H1 (cell line): ENCODE measurements around the gene SERGEF. TPM values are rescaled to one million over a fixed set of nuclear protein-coding genes. Genes with fewer than 3 reads are reported as not detected.

Experiments
- EZH2 ChIP-seq: fragments of 200-600 bp; sonication (generic); IDR thresholded peaks from 2 replicates; pipeline ENCODE4 v1.7.1; 2012; ENCODE audit warnings: low read depth, mild to moderate bottlenecking, moderate library complexity, low read length, inconsistent platforms; ENCODE audit not compliant: severe bottlenecking
- polyA plus RNA-seq, 7 experiments: library from polyadenylated mRNA; depleted of rRNA in 3 of 7; stranded (reverse) in 5 of 7; unstranded in 2 of 7; fragments of >200 nt in 5 of 7; fragments of 200-250 nt in 2 of 7; gene quantifications; 1 replicate in 5 of 7; 2 replicates in 1 of 7; 4 replicates in 1 of 7; pipeline versions ENCODE4 v1.2.1 to v1.2.3, GENCODE V29; 2011 to 2013; ENCODE audit warnings: missing spikeins in 2 of 7, mixed read lengths in 2 of 7
- total RNA-seq: library from RNA; stranded (reverse); fragmentation: NEBNext Ultra II Directional; extraction: Animal tissue kit (Norgen Biotek cat#: 25700); gene quantifications from 2 replicates; pipeline ENCODE4 v1.2.1, GENCODE V29; 2021
- TF ChIP-seq, protein P1 (sequence below): fragments of 300-600 bp; sonication (generic); IDR thresholded peaks from 2 replicates; pipeline ENCODE4 v1.7.1; 2012; ENCODE audit warnings: low read length, moderate library complexity, mild to moderate bottlenecking, inconsistent platforms; ENCODE audit not compliant: insufficient replicate concordance

The SERGEF gene
- total and polyA plus RNA-seq, 2 of the 8 experiments (the other 6 are each of a cell fraction or from before 2014, with no cell fraction given): 16.6 to 28.8 TPM

GRCh38 chr11:17855531-17856290 lies 157.1 kb downstream of the SERGEF start (continued):
- TF ChIP-seq, protein P1, sequence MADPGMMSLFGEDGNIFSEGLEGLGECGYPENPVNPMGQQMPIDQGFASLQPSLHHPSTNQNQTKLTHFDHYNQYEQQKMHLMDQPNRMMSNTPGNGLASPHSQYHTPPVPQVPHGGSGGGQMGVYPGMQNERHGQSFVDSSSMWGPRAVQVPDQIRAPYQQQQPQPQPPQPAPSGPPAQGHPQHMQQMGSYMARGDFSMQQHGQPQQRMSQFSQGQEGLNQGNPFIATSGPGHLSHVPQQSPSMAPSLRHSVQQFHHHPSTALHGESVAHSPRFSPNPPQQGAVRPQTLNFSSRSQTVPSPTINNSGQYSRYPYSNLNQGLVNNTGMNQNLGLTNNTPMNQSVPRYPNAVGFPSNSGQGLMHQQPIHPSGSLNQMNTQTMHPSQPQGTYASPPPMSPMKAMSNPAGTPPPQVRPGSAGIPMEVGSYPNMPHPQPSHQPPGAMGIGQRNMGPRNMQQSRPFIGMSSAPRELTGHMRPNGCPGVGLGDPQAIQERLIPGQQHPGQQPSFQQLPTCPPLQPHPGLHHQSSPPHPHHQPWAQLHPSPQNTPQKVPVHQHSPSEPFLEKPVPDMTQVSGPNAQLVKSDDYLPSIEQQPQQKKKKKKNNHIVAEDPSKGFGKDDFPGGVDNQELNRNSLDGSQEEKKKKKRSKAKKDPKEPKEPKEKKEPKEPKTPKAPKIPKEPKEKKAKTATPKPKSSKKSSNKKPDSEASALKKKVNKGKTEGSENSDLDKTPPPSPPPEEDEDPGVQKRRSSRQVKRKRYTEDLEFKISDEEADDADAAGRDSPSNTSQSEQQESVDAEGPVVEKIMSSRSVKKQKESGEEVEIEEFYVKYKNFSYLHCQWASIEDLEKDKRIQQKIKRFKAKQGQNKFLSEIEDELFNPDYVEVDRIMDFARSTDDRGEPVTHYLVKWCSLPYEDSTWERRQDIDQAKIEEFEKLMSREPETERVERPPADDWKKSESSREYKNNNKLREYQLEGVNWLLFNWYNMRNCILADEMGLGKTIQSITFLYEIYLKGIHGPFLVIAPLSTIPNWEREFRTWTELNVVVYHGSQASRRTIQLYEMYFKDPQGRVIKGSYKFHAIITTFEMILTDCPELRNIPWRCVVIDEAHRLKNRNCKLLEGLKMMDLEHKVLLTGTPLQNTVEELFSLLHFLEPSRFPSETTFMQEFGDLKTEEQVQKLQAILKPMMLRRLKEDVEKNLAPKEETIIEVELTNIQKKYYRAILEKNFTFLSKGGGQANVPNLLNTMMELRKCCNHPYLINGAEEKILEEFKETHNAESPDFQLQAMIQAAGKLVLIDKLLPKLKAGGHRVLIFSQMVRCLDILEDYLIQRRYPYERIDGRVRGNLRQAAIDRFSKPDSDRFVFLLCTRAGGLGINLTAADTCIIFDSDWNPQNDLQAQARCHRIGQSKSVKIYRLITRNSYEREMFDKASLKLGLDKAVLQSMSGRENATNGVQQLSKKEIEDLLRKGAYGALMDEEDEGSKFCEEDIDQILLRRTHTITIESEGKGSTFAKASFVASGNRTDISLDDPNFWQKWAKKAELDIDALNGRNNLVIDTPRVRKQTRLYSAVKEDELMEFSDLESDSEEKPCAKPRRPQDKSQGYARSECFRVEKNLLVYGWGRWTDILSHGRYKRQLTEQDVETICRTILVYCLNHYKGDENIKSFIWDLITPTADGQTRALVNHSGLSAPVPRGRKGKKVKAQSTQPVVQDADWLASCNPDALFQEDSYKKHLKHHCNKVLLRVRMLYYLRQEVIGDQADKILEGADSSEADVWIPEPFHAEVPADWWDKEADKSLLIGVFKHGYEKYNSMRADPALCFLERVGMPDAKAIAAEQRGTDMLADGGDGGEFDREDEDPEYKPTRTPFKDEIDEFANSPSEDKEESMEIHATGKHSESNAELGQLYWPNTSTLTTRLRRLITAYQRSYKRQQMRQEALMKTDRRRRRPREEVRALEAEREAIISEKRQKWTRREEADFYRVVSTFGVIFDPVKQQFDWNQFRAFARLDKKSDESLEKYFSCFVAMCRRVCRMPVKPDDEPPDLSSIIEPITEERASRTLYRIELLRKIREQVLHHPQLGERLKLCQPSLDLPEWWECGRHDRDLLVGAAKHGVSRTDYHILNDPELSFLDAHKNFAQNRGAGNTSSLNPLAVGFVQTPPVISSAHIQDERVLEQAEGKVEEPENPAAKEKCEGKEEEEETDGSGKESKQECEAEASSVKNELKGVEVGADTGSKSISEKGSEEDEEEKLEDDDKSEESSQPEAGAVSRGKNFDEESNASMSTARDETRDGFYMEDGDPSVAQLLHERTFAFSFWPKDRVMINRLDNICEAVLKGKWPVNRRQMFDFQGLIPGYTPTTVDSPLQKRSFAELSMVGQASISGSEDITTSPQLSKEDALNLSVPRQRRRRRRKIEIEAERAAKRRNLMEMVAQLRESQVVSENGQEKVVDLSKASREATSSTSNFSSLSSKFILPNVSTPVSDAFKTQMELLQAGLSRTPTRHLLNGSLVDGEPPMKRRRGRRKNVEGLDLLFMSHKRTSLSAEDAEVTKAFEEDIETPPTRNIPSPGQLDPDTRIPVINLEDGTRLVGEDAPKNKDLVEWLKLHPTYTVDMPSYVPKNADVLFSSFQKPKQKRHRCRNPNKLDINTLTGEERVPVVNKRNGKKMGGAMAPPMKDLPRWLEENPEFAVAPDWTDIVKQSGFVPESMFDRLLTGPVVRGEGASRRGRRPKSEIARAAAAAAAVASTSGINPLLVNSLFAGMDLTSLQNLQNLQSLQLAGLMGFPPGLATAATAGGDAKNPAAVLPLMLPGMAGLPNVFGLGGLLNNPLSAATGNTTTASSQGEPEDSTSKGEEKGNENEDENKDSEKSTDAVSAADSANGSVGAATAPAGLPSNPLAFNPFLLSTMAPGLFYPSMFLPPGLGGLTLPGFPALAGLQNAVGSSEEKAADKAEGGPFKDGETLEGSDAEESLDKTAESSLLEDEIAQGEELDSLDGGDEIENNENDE: no peak
- no peak for TF ChIP-seq EZH2
